HG03558 (cell line): ENCODE measurements around the gene ADAMTSL1.

Source experiments
- ATAC-seq: cut with Tn5 transposase; IDR thresholded peaks from one replicate; pipeline ENCODE4 v1.9.1; 2021; ENCODE audit warnings: moderate number of reproducible peaks; ENCODE audit not compliant: unreplicated experiment; ENCODE audit errors: extremely low read depth

The ADAMTSL1 gene

DNA sequence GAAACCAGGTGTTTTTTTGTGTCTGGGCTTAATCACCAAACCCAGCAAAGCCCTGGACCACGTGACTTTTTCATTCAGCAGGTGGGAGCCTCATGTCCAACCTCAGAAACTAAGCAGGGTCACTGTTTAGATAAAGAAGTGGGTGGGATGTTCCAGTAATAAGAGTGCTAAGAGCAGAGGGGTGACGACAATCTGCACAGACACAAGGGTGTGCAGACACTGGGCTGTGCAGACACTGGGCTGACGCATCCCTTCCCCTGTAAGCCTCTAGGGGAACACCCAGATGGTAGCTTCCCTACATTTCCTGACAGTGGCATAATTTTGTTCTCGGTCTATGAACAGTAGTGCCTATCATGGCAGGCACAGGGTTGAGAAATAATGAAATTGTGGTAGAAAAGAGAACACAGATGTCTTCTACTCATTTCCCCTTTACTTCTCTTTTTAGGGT is 474.0 kb downstream of the ADAMTSL1 start:
- no peak for ATAC-seq

DNA sequence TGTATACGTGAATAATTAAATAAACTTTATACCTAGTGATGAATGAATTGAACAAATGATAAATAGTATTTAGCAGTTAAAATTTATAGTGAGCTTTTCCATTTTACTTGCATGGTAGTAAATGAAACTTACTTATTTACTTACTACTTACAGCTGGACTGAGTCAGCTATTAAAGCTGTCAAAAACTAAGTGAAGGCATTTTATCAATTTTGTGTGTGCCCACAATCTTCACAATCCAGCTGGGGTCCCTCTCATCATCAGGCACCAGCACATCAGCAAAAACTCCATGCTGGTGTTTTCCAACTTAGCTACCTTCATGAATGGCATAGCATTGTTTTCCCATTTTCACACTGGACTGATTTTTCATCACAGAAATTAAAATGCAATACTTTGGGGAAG is 478.0 kb downstream of the ADAMTSL1 start:
- ATAC-seq, result no peak

DNA sequence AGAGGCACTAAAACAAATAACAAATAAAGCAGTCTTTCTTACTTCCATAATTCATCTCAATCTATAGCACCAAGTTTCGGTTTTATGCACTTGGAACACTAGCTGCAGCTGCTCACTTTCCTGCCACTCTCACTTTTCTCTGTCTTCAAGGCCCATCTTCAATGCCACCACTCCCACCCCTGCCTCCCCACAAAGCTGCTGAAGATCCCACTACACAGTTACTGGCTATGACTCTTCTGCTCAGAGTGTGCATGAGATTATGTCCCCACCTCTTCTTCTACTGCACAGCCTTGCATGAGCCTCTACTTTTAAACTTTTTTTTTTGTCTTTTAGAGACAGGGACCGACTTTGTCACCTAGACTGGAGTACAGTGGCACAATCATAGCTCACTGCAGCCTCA is 481.7 kb downstream of the ADAMTSL1 start:
- ATAC-seq, result no peak
